ENCODE data around the gene CACNG4.
"Not testable (repeated sequence)": the region's sequence is repeated elsewhere in the genome, so short reads cannot be mapped to it uniquely, and the experiment has no call there.

The CACNG4 gene

DNA sequence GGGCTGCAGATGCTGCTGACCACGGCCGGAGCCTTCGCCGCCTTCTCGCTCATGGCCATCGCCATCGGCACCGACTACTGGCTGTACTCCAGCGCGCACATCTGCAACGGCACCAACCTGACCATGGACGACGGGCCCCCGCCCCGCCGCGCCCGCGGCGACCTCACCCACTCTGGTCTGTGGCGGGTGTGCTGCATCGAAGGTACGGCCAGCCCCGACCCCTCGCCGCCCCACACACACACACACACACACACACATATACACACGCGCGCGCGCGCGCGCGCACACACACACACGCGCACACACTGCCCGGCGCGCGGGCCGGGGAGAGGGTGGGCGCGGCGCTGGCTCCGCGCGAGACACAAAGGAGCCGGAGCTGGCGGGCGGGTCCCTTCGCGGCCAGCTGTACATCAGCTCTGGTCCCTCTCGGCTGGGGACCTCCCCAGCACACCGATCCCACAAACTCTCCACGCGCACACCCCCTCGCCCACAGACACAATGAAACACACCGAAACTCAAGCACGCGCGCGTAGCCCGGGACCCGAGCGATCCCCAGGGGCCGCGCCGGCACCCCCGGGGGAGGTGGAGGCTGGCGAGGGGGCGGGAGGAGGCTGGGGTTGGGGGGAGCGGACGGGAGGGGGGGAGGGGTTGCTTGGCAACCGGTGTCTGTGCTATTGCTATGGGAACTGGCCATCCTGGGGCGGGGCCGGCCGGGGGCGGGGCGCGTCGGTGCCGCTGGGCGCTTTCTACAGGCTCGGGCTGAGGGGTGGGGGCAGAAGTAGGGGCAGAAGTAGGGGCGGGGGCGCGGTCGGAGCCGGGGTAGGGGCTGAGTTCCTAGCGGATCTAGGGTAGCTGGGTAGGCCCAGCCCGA lies 658 bp downstream of the CACNG4 start:
- no peak for DNase-seq

DNA sequence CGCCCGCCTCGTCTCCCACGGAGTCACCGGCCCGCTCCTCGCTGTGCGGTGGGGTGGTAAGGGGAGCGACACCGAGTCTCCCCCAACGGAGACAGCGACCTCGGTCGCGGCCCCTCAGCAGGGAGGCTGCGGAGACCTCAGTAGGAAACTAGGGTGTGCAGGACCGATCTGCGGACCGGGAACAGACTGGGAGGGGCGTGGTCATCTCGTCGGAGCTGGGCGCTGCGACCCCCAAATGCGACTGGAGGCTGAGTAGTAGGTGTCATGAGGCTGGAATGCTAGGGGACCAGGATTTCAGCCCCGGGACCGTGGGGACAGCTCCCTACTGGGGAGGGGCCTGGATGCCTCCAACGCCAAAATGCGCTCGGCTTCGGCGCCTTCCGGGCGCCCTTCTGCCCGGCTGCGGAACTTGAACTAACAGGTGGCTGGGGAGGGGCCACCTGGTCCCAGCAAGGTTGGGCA lies 1.3 kb downstream of the CACNG4 start:
- DNase-seq: no peak

DNA sequence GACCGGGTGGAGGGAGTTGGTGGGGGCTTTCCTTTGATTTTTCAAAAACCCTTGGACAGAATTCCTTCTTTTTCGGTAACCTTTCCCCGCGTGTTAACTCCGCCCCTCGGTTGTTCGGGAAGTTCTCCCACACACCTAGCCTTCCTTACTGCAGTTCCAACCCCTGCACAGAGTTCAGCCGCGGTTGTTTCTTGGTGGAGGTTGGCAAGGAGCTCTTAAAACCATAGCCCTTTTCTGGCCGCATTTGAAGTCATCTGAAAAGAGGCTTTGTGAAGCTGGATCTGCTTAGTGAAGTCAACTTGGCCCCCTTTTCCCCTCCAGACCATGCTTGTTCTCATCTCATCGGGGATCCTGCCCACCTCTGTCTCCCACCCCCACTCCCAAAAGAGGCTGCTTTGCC lies 1.8 kb downstream of the CACNG4 start:
- DNase-seq: no peak

DNA sequence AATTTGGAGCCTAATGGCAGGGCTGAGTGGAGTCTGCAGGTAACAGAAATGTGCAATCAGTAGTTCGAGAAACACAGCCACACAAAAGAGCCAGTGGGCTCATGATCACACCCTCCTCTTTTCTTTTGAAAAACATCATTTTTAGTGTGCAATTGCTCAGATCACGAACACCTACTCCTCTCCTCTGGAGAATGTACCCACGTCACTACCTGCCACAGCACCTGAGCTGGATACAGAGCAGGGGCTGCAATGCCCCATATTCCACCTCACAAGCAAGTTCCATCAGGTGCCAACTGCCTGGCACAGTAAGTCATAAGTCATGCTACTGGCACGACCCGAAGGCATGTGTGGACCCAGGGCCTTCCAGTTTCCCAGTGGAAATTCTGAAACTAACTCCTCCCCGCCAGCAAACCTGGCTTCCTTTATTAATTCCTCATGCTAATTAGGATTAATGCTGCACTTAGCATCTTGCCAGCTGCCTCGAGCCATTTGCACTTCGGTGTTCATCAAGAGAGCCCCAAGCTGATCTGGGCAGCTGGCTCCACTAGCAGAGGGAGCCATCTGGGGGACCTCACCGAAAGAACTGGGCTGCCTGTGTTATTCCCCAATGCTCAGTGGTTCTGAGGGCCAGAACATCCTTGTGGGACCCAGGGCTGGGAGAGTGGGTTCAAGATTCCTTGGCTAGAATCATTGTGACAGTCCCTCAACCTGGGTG lies 2.4 kb downstream of the CACNG4 start:
- DNase-seq: no peak

DNA sequence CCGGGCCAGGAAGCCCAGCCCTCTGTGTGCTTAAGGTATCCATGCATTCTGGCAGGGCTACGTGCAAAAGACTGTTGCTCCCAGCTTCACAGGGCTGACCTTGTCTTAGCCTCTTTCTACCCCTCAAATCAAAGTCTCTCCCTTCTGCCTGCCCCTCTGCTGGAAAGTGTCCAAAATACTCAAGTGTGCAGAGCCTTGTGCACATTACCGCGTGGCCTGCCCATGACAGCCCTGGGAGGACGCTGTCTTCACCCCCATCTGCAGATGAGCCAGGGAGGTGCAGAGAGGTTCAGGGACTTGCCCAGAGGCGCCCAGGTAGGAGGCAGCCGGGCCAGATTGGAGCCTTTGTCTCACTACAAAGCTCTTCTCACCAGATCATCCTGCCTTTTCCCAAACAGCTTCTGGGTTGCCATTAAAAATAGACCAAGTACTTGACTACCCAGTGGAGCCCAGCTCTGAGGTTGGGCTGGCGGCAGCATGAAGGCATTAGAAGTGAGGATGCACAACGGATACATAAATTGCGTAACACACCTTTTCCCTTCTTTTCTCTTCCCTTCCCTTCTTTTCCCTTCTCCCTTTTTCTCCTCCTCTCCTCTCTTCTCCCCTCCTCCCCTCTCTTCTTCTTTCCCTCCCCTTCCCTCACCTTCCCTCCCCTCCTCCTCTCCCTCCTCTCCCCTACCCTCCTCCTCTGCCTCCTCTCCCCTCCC lies 3.5 kb downstream of the CACNG4 start:
- no peak for DNase-seq

DNA sequence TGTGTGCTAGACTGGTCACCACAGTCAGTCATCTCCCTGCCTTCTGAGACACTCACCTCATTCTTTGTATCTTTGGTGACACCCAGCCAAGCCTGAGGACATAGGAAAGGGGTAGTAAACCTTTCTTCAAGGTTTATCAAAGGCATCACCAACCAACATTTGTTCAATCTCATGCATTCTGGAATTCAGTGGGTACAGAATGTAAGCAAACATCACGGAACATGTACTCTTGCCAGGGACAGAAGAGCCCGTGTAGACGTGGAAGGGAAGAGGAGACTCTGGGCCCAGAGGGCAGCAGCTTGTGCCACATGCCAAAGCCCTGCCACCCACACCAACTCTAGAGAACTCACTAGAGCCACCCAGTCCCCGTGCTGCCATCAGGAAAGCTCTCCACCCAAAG lies 4.4 kb downstream of the CACNG4 start:
- DNase-seq: no peak

DNA sequence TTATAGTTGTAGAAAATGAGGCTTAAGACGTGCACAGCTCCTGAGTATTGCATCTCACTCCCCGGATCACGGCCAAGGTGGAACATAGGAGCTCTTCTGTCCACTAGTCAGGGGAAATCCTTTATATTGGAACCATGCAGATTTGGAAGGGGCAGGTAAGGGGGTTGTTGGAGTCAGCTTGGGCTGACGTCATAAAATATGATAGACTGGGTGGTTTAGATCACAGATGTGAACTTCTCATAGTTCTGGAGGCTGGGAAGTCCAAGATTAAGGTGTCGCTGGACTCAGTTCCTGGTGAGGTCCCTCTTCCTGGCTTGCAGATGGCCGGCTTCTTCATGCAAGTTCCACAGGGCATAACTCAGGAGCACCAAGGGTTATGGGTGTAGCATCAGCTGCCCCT lies 5.6 kb downstream of the CACNG4 start:
- no peak for DNase-seq

DNA sequence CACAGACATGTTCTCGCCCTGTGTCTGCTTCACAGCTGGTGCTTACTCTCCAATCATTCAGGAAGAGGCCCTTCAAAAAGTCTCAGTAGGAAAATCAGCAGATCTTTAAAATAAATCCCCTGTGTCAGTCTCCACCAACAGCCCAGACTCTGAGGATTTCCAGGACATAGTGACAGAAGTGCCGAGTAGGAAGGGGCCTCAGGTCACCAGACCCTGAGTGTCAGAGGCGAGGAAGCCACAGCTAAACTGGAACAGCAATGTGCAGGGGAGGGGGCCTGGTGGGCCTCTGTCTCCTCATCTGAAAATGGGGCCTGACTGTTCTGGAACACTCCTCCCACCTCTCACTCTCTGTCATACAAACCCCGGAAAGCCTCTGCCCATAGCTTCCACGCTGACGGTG lies 6.3 kb downstream of the CACNG4 start:
- DNase-seq: no peak

DNA sequence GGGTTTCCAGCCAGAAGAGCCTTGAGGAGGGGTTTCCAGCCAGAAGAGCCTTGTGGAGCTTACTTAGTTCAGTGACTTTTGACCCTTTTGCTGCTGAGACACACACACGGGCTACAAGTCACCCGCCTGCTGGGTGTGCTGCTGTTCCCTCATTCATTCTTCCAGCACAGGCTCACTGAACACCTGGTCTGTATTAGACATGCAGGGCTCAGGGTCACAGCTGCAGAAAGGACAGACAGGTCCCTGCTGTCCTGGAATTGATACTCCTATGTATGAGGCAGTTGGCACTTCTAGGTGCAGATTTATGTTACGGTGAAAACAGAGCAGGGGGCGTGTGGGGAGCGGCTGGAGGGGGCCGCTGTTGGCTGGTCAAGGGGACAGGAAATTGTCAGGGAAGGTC lies 6.8 kb downstream of the CACNG4 start:
- DNase-seq: no peak

DNA sequence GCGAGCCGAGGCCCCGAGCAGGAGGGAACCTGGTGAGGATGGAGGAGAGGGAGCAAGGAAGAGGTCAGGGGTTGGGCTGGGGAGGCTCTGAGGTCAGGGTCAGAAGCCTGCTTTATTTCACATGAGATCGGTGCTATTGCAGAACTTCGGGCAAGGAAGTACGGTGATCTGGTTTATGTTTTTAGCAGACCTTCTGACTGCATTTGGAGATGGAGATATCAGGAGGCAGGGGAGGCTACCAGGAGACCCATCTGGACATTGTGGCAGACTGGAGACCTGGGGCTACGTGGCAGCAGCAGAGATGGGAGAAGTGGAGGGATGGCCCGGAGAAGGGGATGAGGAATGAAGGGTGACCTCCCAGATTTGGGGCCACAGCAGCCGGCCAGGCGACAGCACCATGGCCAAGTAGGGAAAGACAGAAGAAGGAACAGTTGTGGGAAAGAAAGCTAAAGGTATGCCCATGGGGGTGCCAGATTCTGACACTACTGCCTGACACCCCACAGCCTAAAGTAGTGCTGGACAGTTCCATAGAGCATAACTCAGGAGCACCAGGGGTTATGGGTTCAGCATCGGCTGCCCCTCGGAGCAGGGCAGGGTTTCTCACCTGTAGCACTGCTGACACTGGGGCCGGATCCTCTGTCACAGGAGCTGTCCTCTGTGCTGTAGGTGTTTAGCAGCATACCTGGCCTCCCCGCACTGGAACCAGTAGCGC lies 7.4 kb downstream of the CACNG4 start:
- DNase-seq: no peak

DNA sequence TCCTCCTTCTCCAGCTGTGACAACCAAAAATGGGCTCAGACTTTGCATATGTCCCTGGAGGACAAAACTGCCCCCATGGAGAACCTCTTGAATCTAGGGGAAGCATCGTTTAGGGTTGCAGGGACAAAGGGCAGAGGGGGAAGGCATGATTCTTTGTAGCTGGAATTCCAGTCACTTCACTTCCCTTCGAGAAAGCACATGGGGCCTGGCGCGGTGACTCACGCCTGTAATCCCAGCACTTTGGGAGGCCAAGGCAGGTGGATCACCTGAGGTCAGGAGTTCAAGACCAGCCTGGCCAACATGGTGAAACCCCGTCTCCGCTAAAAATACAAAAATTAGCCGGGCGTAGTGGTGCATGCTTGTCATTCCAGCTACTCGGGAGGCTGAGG lies 7.9 kb downstream of the CACNG4 start:
- not testable (repeated sequence) for DNase-seq

DNA sequence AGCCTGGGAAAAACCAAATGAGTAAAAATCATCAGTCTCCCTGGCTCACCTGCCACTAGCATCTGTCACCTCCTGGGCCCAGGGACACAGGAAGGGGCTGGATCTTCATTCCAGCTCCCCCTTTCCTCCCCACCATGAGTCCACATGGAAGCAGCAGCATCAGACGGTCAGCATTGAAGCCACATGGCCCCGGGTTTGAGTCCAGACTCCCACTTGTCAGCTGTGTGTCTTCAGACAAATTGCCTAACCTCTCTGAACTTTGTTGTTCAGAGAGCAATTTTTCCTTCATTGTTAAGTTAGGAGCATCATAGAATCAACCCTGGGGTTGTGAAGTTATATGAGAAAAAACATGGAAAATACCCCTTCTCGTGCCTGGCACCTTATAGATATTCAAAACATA lies 10.7 kb downstream of the CACNG4 start:
- no peak for DNase-seq

DNA sequence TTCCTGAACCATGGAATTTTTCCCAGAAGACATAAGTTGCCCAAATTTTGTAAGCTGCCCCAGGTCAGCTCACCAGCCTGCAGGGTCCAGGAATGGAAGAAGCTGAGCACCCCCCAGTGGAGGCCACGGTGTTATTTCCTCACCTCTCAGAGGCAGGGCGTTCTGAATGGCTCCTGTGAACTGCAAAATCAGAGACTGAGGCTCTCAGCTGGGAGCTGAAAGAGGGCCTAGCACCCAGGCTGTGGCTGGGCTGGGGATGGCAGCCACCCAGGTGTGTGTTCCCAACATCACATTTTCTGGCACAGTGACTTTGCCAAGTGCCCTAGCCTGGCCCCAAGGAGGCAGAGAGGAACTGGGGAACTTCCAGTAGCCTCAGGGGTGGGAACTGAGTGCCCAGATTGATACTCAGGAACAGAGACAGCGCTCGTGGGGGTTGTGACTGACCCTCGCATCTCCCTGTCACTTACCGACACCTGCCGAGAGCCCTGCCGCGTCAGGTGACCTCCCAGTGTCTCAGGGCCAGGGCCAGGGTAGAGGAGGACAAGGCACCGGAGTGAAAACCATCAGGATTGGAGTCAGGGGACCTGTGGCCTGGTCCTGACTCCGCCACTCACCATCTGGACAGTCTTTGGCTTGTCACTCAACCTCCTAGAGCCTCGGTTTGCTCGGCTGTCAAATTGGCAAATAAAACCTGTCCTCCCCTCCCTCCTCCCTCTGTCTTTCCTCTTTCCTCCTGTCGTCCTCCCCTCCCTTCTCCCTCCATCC lies 11.3 kb downstream of the CACNG4 start:
- DNase-seq: no peak

DNA sequence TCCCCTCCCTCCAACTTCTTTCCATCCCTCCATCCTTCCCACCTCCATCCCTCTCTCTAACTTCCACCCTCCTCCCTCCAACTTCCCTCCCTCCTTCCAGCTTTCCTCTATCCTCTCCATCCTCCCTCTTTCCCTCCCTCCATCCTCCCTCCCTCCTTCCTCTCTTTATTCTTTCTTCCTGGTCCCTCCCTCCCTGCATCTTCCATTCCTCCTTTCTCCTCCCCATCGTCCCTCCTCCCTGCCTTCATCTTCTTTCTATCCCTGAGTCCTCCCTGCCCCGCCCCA lies 11.8 kb downstream of the CACNG4 start:
- DNase-seq: no peak

DNA sequence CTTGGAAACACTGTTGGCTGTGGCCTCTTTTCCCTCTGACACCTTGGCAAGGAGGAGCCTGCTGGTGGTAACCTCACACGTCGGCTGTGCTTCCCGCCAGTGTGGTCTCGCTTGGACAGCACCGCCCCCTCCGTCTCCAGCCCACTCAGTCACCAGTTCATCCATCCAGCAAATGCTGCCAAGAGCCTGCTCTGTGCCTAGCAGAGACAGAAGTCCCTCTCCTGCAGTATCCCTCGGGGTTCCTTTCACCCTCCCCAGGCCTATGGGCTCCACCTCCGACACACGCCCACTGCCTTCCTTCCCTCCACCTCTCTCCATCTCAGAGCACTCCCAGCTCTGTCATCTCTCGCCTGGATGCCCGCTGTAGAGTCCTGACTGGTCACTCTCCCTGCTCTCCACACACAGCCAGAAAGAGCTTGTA lies 12.3 kb downstream of the CACNG4 start:
- no peak for DNase-seq

DNA sequence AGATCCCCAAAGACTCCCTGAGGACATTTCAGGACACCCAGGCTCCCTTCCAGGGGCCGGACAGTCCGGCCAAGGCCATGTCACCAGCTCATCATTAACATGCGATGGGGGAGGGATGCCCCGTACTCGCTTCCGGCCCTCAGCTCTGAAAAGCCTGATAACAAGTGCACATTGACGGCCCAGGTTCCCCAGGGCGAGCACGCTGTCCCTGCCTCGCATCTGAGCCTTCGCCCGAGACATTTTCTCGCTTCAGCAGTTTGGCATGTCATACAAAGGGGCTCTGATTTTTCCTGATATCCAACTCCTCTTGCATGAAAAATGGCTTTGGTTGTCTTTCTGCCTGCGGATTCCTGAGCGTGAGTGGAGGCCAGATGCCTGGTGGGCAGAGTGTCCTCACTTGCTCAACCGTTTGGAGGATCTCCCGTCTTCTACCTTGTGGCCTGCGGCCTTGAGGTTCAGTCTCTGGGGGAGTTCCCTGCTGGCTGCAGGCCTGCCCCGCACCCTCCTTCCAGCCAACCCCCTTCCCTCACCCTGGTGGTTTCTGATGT lies 14.1 kb downstream of the CACNG4 start:
- no peak for DNase-seq

DNA sequence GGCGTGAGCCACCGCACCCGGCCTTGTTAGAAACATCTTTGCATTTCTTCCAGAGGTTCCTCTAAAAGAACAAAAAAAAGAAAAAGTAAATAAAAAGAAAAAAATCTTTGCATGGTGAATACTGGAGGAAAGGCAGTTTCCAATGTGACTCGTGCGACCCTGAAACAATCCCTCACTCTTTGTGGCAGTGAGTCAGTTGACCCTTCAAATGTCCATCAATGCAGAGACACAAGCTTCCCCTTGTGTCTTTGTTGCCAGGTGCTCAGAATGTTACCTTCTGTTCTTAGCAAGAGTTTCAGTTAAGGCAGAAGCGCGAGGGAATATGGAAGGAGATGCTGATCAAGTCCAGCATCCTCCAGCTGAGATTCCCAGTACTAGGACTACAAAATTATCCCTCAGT lies 16.4 kb downstream of the CACNG4 start:
- no peak for DNase-seq

DNA sequence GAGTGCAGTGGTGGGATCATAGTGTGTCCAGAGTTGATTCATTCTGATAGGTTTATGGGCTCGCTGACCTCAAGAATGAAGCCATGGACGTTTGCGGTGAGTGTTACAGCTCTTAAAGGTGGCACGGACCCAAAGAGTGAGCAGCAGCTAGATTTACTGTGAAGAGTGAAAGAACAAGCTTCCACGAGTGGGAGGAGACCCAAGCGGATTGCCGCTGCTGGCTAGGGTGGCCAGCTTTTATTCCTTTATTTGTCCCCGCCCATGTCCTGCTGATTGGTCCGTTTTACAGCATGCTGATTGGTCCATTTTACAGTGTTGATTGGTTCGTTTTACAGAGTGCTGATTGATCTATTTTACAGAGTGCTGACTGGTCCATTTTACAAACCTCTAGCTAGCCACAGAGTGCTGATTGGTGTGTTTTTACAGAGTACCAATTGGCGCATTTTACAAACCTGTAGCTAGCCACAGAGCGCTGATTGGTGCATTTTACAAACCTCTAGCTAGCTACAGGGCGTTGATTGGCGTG lies 17.5 kb downstream of the CACNG4 start:
- DNase-seq: no peak

DNA sequence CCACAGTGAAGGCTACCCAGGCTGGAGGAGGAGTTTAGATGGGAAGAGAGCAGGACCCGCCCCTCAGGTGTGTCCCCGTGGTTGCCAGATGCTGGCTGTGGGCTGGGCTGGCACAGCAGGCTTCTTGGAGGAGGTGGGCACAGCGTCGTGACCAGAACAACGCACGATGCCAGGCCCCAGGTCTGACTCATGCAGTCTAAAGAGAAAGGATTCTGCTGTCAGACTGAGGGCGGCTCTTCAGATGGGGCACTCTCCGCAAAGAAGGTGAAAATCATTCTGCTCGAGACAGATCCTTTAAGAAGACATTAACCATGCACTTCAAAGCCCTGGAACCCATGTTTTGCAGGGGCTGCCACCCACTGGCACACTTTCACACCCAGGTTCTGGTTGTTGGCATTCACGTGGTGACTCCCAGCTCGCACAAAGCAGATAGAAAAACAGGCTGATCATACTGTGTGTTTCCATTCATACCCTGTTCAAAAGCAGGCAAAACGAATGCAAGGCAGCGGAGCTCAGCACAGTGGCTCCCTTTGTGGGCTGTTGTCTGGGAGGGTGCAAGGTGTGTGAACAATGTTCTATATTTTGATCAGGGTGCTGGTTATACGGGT lies 19.0 kb downstream of the CACNG4 start:
- DNase-seq: no peak

DNA sequence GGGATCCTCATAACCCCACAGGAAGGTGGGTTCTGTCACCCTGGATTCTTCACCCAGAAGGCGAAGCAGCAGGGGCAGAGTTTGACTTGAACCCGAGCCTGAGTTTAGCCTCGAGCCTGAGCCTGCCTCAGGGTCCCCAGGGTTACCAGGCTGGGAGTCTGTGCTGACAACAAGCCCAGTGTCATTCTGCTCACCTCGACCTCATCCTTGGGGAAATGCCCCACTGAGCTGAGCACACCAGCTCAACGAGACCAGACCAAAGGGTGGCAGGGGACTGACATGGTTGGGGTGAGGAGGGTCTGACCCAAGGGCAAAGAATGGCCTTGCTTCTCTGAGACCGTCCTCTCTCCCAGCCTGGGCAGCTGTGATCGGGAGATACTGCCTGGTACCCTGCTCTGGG lies 20.2 kb downstream of the CACNG4 start:
- DNase-seq: no peak

Measured in NCI-H1048 (cell line).